Mesendoderm (in vitro differentiated cells): ENCODE results near the gene GNG12.

Source experiments
- DNase-seq: peaks from one replicate; pipeline ENCODE4 v3.0.0; 2013
- H2AK5ac ChIP-seq: 2 replicates; pipeline ENCODE4 v1.6.1; 2013; ENCODE audit warnings: low read length, inconsistent platforms
- H2BK120ac ChIP-seq: 2 replicates; pipeline ENCODE4 v1.6.1; 2013; ENCODE audit warnings: low read depth, mild to moderate bottlenecking, low read length, moderate library complexity, mixed read lengths
- H2BK15ac ChIP-seq: replicated peaks from 2 replicates; pipeline ENCODE4 v1.6.1; 2013; ENCODE audit warnings: low read depth, mild to moderate bottlenecking, moderate library complexity
- H2BK5ac ChIP-seq: 2 replicates; pipeline ENCODE4 v1.6.1; 2013; ENCODE audit warnings: low read length, inconsistent platforms
- H3K18ac ChIP-seq: 2 replicates; pipeline ENCODE4 v1.6.1; 2013; ENCODE audit warnings: mild to moderate bottlenecking, low read length, mixed read lengths
- H3K23ac ChIP-seq: one replicate; pipeline ENCODE4 v1.6.1; 2013; ENCODE audit warnings: low read length
- H3K27ac ChIP-seq: 2 replicates; pipeline ENCODE4 v1.5.1; 2013; ENCODE audit warnings: low read depth, mild to moderate bottlenecking, inconsistent platforms, low read length, moderate library complexity
- H3K27me3 ChIP-seq: 2 replicates; pipeline ENCODE4 v1.6.1; 2013; ENCODE audit warnings: low read length, control low read depth, mild to moderate bottlenecking, inconsistent platforms; ENCODE audit not compliant: insufficient read depth, poor library complexity
- H3K36me3 ChIP-seq: 2 replicates; pipeline ENCODE4 v1.6.1; 2013; ENCODE audit warnings: low read length, inconsistent platforms; ENCODE audit not compliant: control insufficient read depth, insufficient read depth
- H3K4ac ChIP-seq: one replicate; pipeline ENCODE4 v1.6.1; 2013; ENCODE audit warnings: low read depth, mild to moderate bottlenecking, low read length, moderate library complexity
- H3K4me1 ChIP-seq: 2 replicates; pipeline ENCODE4 v1.6.1; 2013; ENCODE audit warnings: low read depth, low read length, inconsistent platforms; ENCODE audit not compliant: control insufficient read depth
- H3K4me2 ChIP-seq: 2 replicates; pipeline ENCODE4 v1.6.1; 2013; ENCODE audit warnings: low read length
- H3K4me3 ChIP-seq: 2 replicates; pipeline ENCODE4 v1.5.1; 2013; ENCODE audit warnings: mild to moderate bottlenecking, low read length
- H3K56ac ChIP-seq: one replicate; pipeline ENCODE4 v1.6.1; 2013; ENCODE audit warnings: low read length
- H3K79me1 ChIP-seq: 2 replicates; pipeline ENCODE4 v1.6.1; 2013; ENCODE audit warnings: low read length, inconsistent platforms
- H3K79me2 ChIP-seq: 2 replicates; pipeline ENCODE4 v1.6.1; 2013; ENCODE audit warnings: mild to moderate bottlenecking, low read length; ENCODE audit not compliant: control insufficient read depth, insufficient read depth
- H3K9ac ChIP-seq: 2 replicates; pipeline ENCODE4 v1.6.1; 2013; ENCODE audit warnings: low read length, inconsistent platforms
- H4K5ac ChIP-seq: one replicate; pipeline ENCODE4 v1.6.1; 2013; ENCODE audit warnings: low read length
- H4K8ac ChIP-seq: one replicate; pipeline ENCODE4 v1.6.1; 2013; ENCODE audit warnings: low read depth, mild to moderate bottlenecking, control low read depth, low read length, moderate library complexity
- WGBS: extraction: QIAGEN DNeasy Blood & Tissue Kit; methylation state at CpG from one replicate; pipeline ENCODE4 v1.1.7; 2013; ENCODE audit warnings: low lambda C conversion rate, missing lambda C conversion rate; ENCODE audit not compliant: insufficient coverage; ENCODE audit errors: extremely low coverage; 5-methylcytosine and 5-hydroxymethylcytosine counted together

The GNG12 gene

DNA sequence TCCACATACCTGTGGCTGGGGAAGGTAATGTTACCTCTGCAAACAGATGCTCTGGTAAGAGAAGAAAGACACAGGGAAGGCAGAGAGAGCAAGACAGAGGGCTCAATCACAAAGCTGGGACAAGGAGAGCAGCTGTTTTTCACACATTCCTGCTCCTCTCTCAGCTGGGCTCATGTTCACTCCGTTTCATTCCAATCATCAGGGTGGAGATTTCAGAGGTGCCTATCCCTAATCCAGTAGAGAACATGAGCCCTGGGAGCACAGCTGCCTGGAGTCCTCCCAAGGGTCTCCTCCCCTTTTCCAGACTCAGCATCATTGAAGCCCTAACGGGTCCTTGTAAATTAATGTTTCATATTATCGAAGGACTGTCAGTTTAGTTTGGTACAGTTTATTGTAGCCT is 128.9 kb downstream of the GNG12 start:
- no peak overlapping the region for H2AK5ac ChIP-seq
- no peak overlapping the region for H3K9ac ChIP-seq
- no peaks in the 10 kb centered on the region for H3K36me3 ChIP-seq
- DNase-seq = no peak
- H3K79me2 ChIP-seq = no peaks in the 10 kb centered on the region
- no peak overlapping the region for H3K4ac ChIP-seq
- no peak overlapping the region for H4K8ac ChIP-seq
- H3K79me1 ChIP-seq = no peaks in the 10 kb centered on the region
- no peak overlapping the region for H3K56ac ChIP-seq
- WGBS = no CpG with 5 or more reads among the region's 3 CpGs
- H3K4me3 ChIP-seq = no peak overlapping the region
- no peak overlapping the region for H3K23ac ChIP-seq
- H2BK120ac ChIP-seq = no peak overlapping the region
- H3K4me2 ChIP-seq = no peak overlapping the region
- peaks cover 4% of the 10 kb centered on the region for H3K4me1 ChIP-seq
- no peak overlapping the region for H2BK15ac ChIP-seq
- H2BK5ac ChIP-seq = no peak overlapping the region
- no peak overlapping the region for H3K27ac ChIP-seq
- H3K18ac ChIP-seq = no peak overlapping the region
- no peak overlapping the region for H4K5ac ChIP-seq
- H3K27me3 ChIP-seq = no peaks in the 10 kb centered on the region

DNA sequence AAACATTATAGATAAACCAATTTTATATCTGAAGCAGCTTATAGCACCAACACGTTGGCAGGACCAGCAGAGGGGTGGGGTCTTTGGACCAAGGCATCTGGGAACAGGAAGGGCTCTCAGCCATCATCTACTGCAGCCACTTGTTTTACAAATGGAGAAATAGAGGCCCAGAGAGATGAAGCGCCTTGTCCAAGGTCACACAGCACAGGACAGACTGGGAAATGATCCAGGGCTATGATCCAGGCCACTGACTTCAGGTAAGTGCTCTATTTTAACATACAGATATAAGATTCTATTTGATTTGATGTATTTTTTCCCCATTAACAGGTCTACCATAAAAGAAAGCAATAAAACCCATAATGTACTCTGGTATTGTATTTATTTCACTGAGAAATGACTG is 131.4 kb downstream of the GNG12 start:
- H3K23ac ChIP-seq = no peak overlapping the region
- DNase-seq = no peak
- H3K79me1 ChIP-seq = no peaks in the 10 kb centered on the region
- no peak overlapping the region for H4K5ac ChIP-seq
- H3K4me2 ChIP-seq = no peak overlapping the region
- H3K79me2 ChIP-seq = no peaks in the 10 kb centered on the region
- no peak overlapping the region for H3K4me3 ChIP-seq
- no peak overlapping the region for H2BK120ac ChIP-seq
- H3K4ac ChIP-seq = no peak overlapping the region
- no peak overlapping the region for H2AK5ac ChIP-seq
- no peak overlapping the region for H2BK5ac ChIP-seq
- no peak overlapping the region for H2BK15ac ChIP-seq
- WGBS = no CpG with 5 or more reads among the region's 2 CpGs
- H3K27me3 ChIP-seq = no peaks in the 10 kb centered on the region
- H3K18ac ChIP-seq = no peak overlapping the region
- H3K4me1 ChIP-seq = peaks cover 4% of the 10 kb centered on the region
- H3K56ac ChIP-seq = no peak overlapping the region
- H3K9ac ChIP-seq = no peak overlapping the region
- no peaks in the 10 kb centered on the region for H3K36me3 ChIP-seq
- H3K27ac ChIP-seq = no peak overlapping the region
- no peak overlapping the region for H4K8ac ChIP-seq

DNA sequence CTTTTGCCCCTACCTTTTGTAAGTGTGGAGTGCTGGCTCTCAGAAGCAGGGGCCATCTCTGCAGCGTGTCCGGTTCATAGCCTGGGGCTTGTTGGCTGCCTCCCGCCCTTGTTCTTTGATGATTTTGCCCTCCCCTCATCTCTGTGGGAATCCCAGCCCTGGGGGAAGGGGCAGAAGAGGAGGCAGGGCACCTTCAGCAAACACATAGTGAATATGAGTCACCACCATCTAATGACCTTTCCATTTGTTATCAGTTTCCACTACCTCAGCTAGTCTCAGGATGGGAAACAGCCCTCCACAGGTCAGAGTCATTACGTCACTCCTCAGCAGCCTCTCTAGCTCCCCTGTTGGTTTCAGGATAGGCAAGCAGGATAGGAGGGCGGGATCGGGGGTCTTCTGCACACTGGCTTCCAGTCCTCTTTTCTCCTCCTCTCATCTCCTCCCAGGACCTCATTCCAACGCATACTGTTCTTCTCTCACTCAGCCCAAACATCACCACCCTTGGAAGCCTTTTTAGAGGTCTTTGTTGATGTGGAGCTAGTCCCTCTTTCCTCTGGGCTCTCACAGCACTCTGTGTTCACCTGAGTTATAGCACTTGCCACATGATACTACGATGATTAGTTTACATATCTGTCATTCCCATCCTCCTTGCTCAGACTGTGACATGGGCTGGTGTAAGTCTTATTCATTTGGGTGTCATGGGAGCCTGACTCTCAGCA is 132.4 kb downstream of the GNG12 start:
- no CpG with 5 or more reads among the region's 8 CpGs for whole genome bisulfite sequencing
- Histone ChIP-seq H2BK120ac (no peak overlapping the region), H3K27ac (peak overlapping the region; percentile 38), H3K79me1 (no peaks in the 10 kb centered on the region), H2AK5ac (no peak overlapping the region), H3K23ac (no peak overlapping the region), H3K36me3 (no peaks in the 10 kb centered on the region), H3K9ac (no peak overlapping the region), H4K8ac (no peak overlapping the region), H2BK5ac (no peak overlapping the region), H2BK15ac (no peak overlapping the region), H3K56ac (peak overlapping the region; percentile 43), H4K5ac (no peak overlapping the region), H3K79me2 (no peaks in the 10 kb centered on the region), H3K4me3 (no peak overlapping the region), H3K27me3 (no peaks in the 10 kb centered on the region), H3K4me2 (no peak overlapping the region), H3K4ac (no peak overlapping the region), H3K18ac (peak overlapping the region; percentile 21), H3K4me1 (peaks cover 4% of the 10 kb centered on the region)
- DNase-seq = peak; percentile 99

DNA sequence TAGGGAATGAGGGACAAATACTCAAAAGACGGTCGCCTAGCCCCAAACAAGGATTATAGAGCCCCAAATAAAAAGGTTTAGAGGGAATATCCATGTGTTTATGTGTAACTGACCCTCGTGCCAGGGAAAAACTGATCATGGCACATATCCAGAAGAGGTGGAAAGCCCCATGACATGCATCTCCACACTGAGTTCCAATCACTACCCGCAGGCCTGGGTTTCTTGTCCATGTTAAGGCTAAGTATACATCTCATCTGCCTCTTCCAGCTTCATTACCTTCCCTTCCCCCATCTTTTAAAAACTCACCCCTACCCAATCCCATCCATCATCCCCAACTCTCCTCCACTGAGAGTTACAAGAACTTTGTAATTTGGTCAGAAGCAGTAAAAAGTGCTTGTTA is 133.0 kb downstream of the GNG12 start:
- Histone ChIP-seq H3K56ac (peak overlapping the region; percentile 43), H2BK5ac (no peak overlapping the region), H3K18ac (peak overlapping the region; percentile 21), H4K5ac (no peak overlapping the region), H3K4ac (no peak overlapping the region), H2BK15ac (no peak overlapping the region), H3K4me1 (peaks cover 4% of the 10 kb centered on the region), H3K27me3 (no peaks in the 10 kb centered on the region), H3K4me3 (no peak overlapping the region), H3K4me2 (no peak overlapping the region), H3K79me1 (no peaks in the 10 kb centered on the region), H3K23ac (no peak overlapping the region), H2BK120ac (no peak overlapping the region), H3K27ac (peak overlapping the region; percentile 38), H3K9ac (no peak overlapping the region), H3K79me2 (no peaks in the 10 kb centered on the region), H2AK5ac (no peak overlapping the region), H4K8ac (no peak overlapping the region), H3K36me3 (no peaks in the 10 kb centered on the region)
- DNase-seq = no peak
- WGBS = no CpG with 5 or more reads among the region's 4 CpGs

GRCh38 chr1:67696708-67697107 is 136.6 kb downstream of the GNG12 start:
- Histone ChIP-seq H3K4ac (no peak overlapping the region), H3K4me2 (no peak overlapping the region), H3K9ac (no peak overlapping the region), H3K27ac (no peak overlapping the region), H3K4me3 (no peak overlapping the region), H3K79me1 (no peaks in the 10 kb centered on the region), H3K36me3 (no peaks in the 10 kb centered on the region), H3K79me2 (no peaks in the 10 kb centered on the region), H2BK5ac (no peak overlapping the region), H4K8ac (no peak overlapping the region), H2BK15ac (no peak overlapping the region), H2BK120ac (no peak overlapping the region), H3K56ac (no peak overlapping the region), H4K5ac (no peak overlapping the region), H3K23ac (no peak overlapping the region), H3K18ac (no peak overlapping the region), H3K4me1 (peaks cover 4% of the 10 kb centered on the region), H2AK5ac (no peak overlapping the region), H3K27me3 (no peaks in the 10 kb centered on the region)
- DNase-seq = no peak
- WGBS = no CpG with 5 or more reads among the region's 3 CpGs

GRCh38 chr1:67695963-67696362 is 137.3 kb downstream of the GNG12 start:
- Histone ChIP-seq H3K56ac (no peak overlapping the region), H2AK5ac (no peak overlapping the region), H3K79me2 (no peaks in the 10 kb centered on the region), H3K27me3 (no peaks in the 10 kb centered on the region), H3K4me2 (no peak overlapping the region), H2BK15ac (no peak overlapping the region), H3K4ac (no peak overlapping the region), H3K23ac (no peak overlapping the region), H4K8ac (no peak overlapping the region), H2BK5ac (no peak overlapping the region), H3K18ac (no peak overlapping the region), H4K5ac (no peak overlapping the region), H3K4me3 (no peak overlapping the region), H2BK120ac (no peak overlapping the region), H3K27ac (no peak overlapping the region), H3K9ac (no peak overlapping the region), H3K36me3 (no peaks in the 10 kb centered on the region), H3K4me1 (peaks cover 4% of the 10 kb centered on the region), H3K79me1 (no peaks in the 10 kb centered on the region)
- DNase-seq = no peak
- WGBS = no CpG with 5 or more reads among the region's 2 CpGs
